Liver (tissue), 3 donors: ENCODE results near the gene SIPA1L3.

Experiments
- CTCF ChIP-seq: fragments of 150-350 bp; IDR thresholded peaks from 2 replicates; pipeline ENCODE4 v1.5.1; 2017; ENCODE audit warnings: improper control_type of control experiment, low read depth, low read length; ENCODE audit not compliant: missing input control
- EGR1 ChIP-seq, 2 donors: IDR thresholded peaks; 2 replicates each; pipeline ENCODE4 v1.6.1; 2016 to 2018; ENCODE audit warnings: antibody characterized with exemption in 2 of 2, low read depth in 2 of 2
- RAD21 ChIP-seq, 2 donors: IDR thresholded peaks; 2 replicates each; pipeline ENCODE4 v1.6.1; 2016; ENCODE audit warnings: antibody characterized with exemption in 2 of 2, mild to moderate bottlenecking in 2 of 2
- REST ChIP-seq: IDR thresholded peaks from 2 replicates; pipeline ENCODE4 v1.6.1; 2016; ENCODE audit warnings: antibody characterized with exemption, mild to moderate bottlenecking
- donor health status: healthy.
- donor health status: healthy.

GRCh38 chr19:38142176-38143035 lies 235.4 kb downstream of the SIPA1L3 start:
- TF ChIP-seq CTCF = peak; percentile 35
- peak; percentile 37 to 69 for TF ChIP-seq RAD21 (IDR thresholded peaks at IDR 0.05)
- no peak for TF ChIP-seq EGR1 (IDR thresholded peaks at IDR 0.05; ENCODE audit: low read depth in 2 of 2)
- TF ChIP-seq REST = no peak
